ENCODE results near the gene MMEL1. TPM values are rescaled to one million over a fixed set of nuclear protein-coding genes. Genes with fewer than 3 reads are reported as not detected.
"Not testable (repeated sequence)": the region's sequence is repeated elsewhere in the genome, so short reads cannot be mapped to it uniquely, and the experiment has no call there.

Gene MMEL1
- 1 to 10 TPM in 2 of 4 donors, under 1 TPM in 1, not detected in 1; 0.66 to 3.4 (median 2.9) TPM for total RNA-seq
- polyA plus RNA-seq: 10 to 100 TPM in 2 of 3 donors, 1 to 10 TPM in 1; 5.0 to 37.2 (median 14.8) TPM

GRCh38 chr1:2632561-2633361 lies at the start of gene MMEL1:
MMEL1 (minus strand) TSS chr1:2633016; CDS start chr1:2629484, 3,532 bp downstream.
- peaks cover 48 to 89% (median 71%) of the 10 kb centered on the region in 3 donors for H3K27me3 ChIP-seq

DNA sequence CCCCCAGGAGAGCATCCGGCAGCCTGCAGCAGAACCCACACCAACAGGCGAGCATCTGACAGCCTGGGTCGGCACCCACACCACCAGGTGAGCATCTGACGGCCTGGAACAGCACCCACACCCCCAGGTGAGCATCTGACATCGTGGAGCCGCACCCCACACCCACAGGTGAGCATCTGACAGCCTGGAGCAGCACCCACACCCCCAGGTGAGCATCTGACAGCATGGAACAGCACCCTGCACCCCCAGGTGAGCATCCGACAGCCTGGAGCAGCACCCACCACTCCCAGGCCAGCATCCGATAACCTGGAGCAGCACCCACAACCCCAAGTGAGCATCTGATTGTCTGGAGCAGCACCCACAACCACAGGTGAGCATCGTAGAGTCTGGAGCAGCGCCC lies 43.9 kb upstream of the MMEL1 start:
- H3K27me3 ChIP-seq; H3K4me1 ChIP-seq; H3K9me3 ChIP-seq; intact Hi-C loops (cut with DNase I); H3K4me3 ChIP-seq; H3K27ac ChIP-seq; H3K36me3 ChIP-seq; DNase-seq: not testable (repeated sequence)
- 63 to 94% methylated on average over 1 to 4 of the region's 10 CpGs for WGBS, 2 donors

More at GRCh38 chr1:2632561-2633361, at the start of gene MMEL1:
- no peak for DNase-seq
- H3K9me3 ChIP-seq: no peaks in the 10 kb centered on the region
- intact Hi-C loops (cut with DNase I): no loop called here
- peaks cover 0 to 11% (median 6%) of the 10 kb centered on the region in 4 donors for H3K4me1 ChIP-seq
- 55 to 71% methylated on average over 16 of the region's 16 CpGs for WGBS, 2 donors
- H3K27ac ChIP-seq: no peak within 1 kb of the TSS
- no peaks in the 10 kb centered on the region for H3K36me3 ChIP-seq
- TF ChIP-seq EP300 (IDR thresholded peaks at IDR 0.05) (no peak), CTCF (IDR thresholded peaks at IDR 0.05) (no peak), POLR2AphosphoS5 (IDR thresholded peaks at IDR 0.05) (no peak), POLR2A (IDR thresholded peaks at IDR 0.05) (no peak)
- H3K4me3 ChIP-seq: no peak within 1 kb of the TSS

GRCh38 chr1:2671656-2672055 lies 38.8 kb upstream of the MMEL1 start:
- WGBS, 2 donors: 43 to 59% methylated on average over 7 of the region's 11 CpGs
- intact Hi-C loops (cut with DNase I); H3K27ac ChIP-seq; H3K9me3 ChIP-seq; H3K36me3 ChIP-seq; H3K4me3 ChIP-seq; H3K27me3 ChIP-seq; H3K4me1 ChIP-seq; DNase-seq: not testable (repeated sequence)

GRCh38 chr1:2659806-2660205 lies 27.0 kb upstream of the MMEL1 start:
- H3K36me3 ChIP-seq; H3K4me1 ChIP-seq; H3K9me3 ChIP-seq; H3K27me3 ChIP-seq; H3K4me3 ChIP-seq; H3K27ac ChIP-seq; intact Hi-C loops (cut with DNase I): not testable (repeated sequence)
- peak; percentile 34 for DNase-seq
- WGBS, 2 donors: 55 to 61% methylated on average over 5 to 8 of the region's 8 CpGs

DNA sequence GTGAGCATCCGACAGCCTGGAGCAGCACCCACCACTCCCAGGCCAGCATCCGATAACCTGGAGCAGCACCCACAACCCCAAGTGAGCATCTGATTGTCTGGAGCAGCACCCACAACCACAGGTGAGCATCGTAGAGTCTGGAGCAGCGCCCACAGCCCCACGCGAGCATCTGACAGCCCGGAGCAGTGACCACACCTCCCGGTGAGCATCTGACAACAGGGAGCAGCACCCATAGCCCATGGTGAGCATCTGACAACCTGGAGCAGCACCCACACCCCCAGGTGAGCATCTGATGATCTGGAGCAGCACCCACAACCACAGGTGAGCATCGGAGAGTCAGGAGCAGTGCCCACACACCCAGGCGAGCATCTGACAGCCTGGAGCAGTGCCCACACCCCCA lies 25.1 kb upstream of the MMEL1 start:
- H3K4me1 ChIP-seq; H3K36me3 ChIP-seq; intact Hi-C loops (cut with DNase I); H3K4me3 ChIP-seq; H3K9me3 ChIP-seq; H3K27ac ChIP-seq; DNase-seq: not testable (repeated sequence)
- peaks cover 3 to 22% (median 9%) of the 10 kb centered on the region in 3 donors for H3K27me3 ChIP-seq
- WGBS, 2 donors: 80 to 83% methylated on average over 6 of the region's 10 CpGs

- H3K4me3 ChIP-seq; H3K4me1 ChIP-seq; H3K9me3 ChIP-seq; H3K27ac ChIP-seq; H3K36me3 ChIP-seq; intact Hi-C loops (cut with DNase I): not testable (repeated sequence)
- 24 to 52% methylated on average over 4 to 11 of the region's 12 CpGs for WGBS, 2 donors
- peak; percentile 54 for DNase-seq
- peaks cover 3 to 28% (median 9%) of the 10 kb centered on the region in 3 donors for H3K27me3 ChIP-seq
Observed at GRCh38 chr1:2657124-2657523, 24.3 kb upstream of the MMEL1 start.

DNA sequence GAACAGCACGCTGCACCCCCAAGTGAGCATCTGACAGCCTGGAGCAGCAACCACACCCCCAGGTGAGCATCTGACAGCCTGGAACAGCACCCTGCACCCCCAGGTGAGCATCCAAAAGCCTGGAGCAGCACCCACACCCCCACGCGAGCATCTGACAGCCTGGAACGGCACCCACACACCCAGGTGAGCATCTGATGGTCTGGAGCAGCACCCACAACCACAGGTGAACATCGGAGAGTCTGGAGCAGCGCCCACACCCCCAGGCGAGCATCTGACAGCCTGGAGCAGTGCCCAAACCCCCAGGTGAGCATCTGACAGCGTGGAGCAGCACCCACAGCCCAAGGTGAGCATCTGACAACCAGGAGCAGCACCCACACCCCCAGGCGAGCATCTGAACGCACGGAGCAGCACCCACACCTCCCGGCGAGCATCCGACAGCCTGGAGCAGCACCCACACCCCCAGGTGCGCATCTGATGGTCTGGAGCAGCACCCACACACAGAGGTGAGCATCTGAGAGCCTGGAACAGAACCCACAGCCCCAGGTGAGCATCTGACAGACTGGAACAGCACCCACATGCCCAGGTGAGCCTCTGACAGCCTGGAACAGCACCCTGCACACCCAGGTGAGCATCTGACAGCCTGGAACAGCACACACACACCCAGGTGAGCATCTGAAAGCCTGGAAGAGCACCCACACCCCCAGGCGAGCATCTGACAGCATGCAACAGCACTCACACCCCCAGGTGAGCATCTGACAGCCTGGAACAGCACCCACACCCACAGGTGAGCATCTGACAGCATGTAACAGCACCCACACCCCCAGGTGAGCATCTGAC lies 23.0 kb upstream of the MMEL1 start:
- H3K27ac ChIP-seq; H3K36me3 ChIP-seq; intact Hi-C loops (cut with DNase I); H3K9me3 ChIP-seq; H3K4me1 ChIP-seq; H3K4me3 ChIP-seq: not testable (repeated sequence)
- WGBS, 2 donors: 32 to 44% methylated on average over 16 of the region's 16 CpGs
- peak; percentile 78 for DNase-seq
- peaks cover 3 to 29% (median 9%) of the 10 kb centered on the region in 3 donors for H3K27me3 ChIP-seq

DNA sequence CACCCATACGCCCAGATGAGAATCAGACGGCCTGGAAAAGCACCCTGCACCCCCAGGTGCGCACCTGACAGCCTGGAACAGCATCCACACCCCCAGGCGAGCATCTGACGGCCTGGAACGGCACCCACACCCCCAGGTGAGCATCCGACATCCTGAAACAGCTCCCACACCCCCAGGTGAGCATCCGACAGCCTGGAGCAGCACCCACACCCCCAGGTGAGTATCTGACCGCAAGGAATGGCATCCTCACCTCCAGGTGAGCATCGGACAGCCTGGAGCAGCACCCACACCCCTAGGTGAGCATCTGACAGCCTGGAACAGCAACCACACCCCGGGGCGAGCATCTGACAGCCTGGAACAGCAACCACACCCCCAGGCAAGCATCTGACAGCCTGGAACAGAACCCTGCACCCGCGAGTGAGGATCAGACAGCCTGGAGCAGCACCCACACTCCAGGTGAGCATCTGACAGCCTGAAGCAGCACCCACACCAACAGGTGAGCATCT lies 21.7 kb upstream of the MMEL1 start:
- H3K4me1 ChIP-seq; H3K36me3 ChIP-seq; H3K27ac ChIP-seq; H3K4me3 ChIP-seq; intact Hi-C loops (cut with DNase I); H3K9me3 ChIP-seq: not testable (repeated sequence)
- 29 to 44% methylated on average over 14 of the region's 14 CpGs for WGBS, 2 donors
- H3K27me3 ChIP-seq: peaks cover 3 to 29% (median 9%) of the 10 kb centered on the region in 3 donors
- peak; percentile 66 for DNase-seq

DNA sequence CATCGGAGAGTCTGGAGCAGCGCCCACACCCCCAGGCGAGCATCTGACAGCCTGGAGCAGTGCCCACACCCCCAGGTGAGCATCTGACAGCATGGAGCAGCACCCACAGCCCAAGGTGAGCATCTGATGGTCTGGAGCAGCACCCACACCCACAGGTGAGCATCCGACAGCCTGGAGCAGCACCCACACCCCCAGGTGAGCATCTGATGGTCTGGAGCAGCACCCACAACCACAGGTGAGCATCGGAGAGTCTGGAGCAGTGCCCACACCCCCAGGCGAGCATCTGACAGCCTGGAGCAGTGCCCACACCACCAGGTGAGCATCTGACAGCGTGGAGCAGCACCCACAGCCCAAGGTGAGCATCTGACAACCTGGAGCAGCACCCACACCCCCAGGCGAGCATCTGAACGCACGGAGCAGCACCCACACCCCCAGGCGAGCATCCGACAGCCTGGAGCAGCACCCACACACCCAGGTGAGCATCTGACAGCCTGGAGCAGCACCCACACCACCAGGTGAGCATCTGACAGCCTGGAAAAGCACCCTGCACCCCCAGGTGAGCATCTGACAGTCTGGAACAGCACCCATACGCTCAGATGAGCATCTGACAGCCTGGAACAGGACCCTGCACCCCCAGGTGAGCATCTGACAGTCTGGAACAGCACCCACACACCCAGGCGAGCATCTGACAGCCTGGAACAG lies 21.1 kb upstream of the MMEL1 start:
- H3K36me3 ChIP-seq; H3K27ac ChIP-seq; H3K4me3 ChIP-seq; intact Hi-C loops (cut with DNase I); H3K9me3 ChIP-seq; H3K4me1 ChIP-seq: not testable (repeated sequence)
- 30 to 43% methylated on average over 14 of the region's 14 CpGs for WGBS, 2 donors
- peaks cover 3 to 29% (median 9%) of the 10 kb centered on the region in 3 donors for H3K27me3 ChIP-seq
- peak; percentile 88 for DNase-seq

GRCh38 chr1:2652926-2653571 lies 20.2 kb upstream of the MMEL1 start:
- intact Hi-C loops (cut with DNase I): not testable (repeated sequence)

More at GRCh38 chr1:2652926-2653571, 20.2 kb upstream of the MMEL1 start:
- H3K27me3 ChIP-seq: peaks cover 3 to 29% (median 9%) of the 10 kb centered on the region in 3 donors
- H3K36me3 ChIP-seq, H3K27ac ChIP-seq, H3K4me3 ChIP-seq, H3K9me3 ChIP-seq, H3K4me1 ChIP-seq: not testable (repeated sequence)
- peak; percentile 79 for DNase-seq
- WGBS, 2 donors: 23 to 30% methylated on average over 12 of the region's 12 CpGs

All from sigmoid colon (tissue), 7 donors.